ENCODE results near the gene HENMT1.

HENMT1 gene

DNA sequence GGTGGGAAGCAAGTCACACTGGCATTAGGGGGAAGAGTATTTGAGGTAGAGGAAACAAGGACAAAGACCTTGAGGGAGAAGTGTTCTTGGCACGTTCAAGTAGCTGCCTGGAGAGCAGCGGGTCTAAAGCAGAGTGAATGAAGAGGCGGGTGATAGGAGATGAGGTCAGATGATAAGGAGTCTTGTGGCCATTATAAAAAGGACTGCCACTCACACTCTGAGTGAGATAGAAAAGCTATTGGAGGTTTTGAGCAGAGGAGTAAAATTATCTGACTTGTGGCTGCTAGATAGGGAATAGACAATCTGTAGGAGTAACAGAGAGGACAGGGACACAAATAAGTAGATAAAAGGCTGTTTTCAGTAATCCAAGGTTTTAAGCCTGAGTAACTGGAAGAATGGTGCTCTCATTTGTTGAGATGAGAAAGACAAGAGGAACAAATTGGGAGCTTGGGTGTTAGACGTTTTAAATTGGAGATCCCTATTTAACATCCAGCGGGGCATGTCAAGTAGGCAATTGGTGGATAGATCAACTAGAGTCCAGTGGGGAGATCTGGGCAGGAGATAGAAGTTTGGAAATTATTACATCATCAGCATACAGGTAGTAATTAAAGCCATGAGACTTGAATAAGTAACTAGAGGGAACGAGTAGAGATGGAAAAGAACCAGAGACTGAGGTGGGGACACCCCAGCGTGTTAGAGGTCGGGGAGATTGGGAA is 43.7 kb downstream of the HENMT1 start:
- Mint-ChIP-seq H3K36me3 (peaks cover 3% of the 10 kb centered on the region), H3K9me3 (no peaks in the 10 kb centered on the region), H3K4me1 (peaks cover 7% of the 10 kb centered on the region), H3K4me3 (no peak overlapping the region), H3K27me3 (no peaks in the 10 kb centered on the region), H3K27ac (no peak overlapping the region)

DNA sequence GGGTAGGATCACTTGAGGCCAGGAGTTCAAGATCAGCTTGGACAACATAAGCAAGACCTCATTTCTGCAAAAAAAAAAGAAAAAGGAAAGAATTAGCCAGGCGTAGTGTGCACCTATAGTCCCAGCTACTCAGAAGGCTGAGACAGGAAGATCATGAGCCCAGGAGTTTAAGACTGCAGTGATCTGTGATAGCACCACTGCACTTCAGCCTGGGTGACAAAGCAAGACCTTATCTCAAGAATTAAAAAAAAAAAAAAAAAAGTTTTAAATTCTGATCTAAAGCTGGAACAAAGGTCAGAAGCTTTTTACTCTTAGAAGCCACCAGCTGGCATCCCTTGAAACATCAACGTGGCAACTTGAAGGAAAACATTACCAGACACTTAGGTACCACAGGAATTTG is 45.3 kb downstream of the HENMT1 start:
- Mint-ChIP-seq H3K9me3 (no peaks in the 10 kb centered on the region), H3K36me3 (no peaks in the 10 kb centered on the region), H3K4me1 (no peaks in the 10 kb centered on the region), H3K27me3 (no peaks in the 10 kb centered on the region), H3K4me3 (no peak overlapping the region), H3K27ac (no peak overlapping the region)

DNA sequence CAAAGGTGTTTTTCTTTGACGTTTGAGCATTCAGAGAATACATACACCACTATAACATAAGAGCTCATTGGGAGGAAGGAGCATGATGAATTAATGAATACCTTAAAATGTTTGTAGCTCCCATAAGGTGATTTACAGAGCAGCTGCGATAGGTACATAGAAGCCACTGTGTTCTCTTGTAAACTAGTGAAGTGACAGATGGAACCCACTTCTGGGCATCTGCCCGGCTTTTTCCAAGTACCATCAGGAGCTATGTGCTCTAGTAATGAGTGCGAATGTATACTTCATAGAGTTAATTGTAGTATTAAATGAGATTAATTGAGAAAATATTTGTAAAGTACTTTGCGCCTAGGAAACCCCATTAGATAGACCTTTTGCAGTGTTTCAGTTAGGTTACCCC is 48.4 kb downstream of the HENMT1 start:
- Mint-ChIP-seq H3K27ac (no peak overlapping the region), H3K27me3 (no peaks in the 10 kb centered on the region), H3K9me3 (no peaks in the 10 kb centered on the region), H3K36me3 (peaks cover 6% of the 10 kb centered on the region), H3K4me3 (no peak overlapping the region), H3K4me1 (no peaks in the 10 kb centered on the region)

DNA sequence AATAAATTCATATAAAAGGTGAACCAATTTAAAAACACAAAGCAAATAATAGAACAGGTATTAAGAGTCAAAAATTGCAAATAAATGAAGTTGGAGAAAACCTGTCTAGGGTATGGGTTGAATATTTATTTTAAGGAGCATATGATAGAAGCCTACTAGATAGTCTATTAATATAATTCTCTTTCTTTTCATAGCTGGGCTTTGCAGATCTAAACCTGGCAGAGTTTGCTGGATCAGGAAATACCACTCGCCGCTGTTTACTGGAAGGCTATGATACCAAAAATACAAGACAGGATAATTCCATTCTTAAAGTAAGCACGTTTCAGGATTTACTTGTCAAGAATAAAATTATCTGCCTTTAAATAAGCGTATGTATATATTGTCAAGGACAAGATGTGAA is 48.9 kb downstream of the HENMT1 start:
- H3K4me1 Mint-ChIP-seq: no peaks in the 10 kb centered on the region
- H3K27me3 Mint-ChIP-seq: no peaks in the 10 kb centered on the region
- H3K4me3 Mint-ChIP-seq: no peak overlapping the region
- no peaks in the 10 kb centered on the region for H3K9me3 Mint-ChIP-seq
- peaks cover 6% of the 10 kb centered on the region for H3K36me3 Mint-ChIP-seq
- no peak overlapping the region for H3K27ac Mint-ChIP-seq

DNA sequence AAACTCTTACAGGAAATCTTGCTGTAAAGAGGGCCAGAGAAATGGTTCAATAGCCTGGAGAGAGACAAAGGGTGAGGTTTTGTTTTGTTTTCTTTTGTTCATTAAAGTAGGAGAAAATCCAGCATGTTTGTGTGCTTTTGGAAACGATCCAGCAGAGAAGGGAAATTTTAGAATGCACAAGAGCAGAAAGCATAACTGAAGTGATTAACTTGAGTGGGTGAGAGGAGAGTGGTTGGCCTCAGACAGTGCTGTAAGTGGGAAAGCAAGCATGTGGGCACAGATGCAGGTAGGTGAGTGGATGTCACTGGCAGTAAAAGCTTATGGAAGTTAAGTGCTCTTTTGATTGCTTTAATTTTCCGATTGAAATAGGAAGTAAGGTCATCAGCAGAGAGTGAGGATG is 50.8 kb downstream of the HENMT1 start:
- no peaks in the 10 kb centered on the region for H3K4me1 Mint-ChIP-seq
- no peak overlapping the region for H3K27ac Mint-ChIP-seq
- H3K9me3 Mint-ChIP-seq: no peaks in the 10 kb centered on the region
- no peak overlapping the region for H3K4me3 Mint-ChIP-seq
- H3K36me3 Mint-ChIP-seq: peaks cover 6% of the 10 kb centered on the region
- no peaks in the 10 kb centered on the region for H3K27me3 Mint-ChIP-seq

DNA sequence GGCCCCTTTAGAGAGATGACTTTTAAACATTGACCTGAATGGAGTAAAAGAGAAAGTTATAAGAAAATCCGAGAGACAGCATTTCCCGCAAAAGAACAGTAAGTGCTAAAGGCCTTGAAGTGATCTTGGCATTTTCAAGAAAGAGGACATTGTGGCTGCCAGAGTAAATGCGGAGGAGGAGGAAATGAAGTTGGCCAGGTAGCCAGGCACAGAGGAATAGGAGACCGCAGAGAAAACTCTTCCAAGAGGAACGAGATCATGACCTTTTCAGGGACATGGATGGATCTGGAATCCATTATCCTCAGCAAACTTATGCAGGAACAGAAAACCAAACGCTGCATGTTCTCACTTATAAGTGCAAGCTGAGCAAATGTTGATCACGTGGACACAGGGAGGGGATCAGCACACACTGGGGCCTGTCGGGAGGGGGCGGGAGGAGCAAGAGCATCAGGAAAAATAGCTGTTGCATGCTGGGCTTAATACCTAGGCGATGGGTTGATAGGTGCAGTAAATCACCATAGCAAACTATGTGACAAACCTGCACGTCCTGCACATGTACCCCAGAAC is 51.3 kb downstream of the HENMT1 start:
- no peaks in the 10 kb centered on the region for H3K4me1 Mint-ChIP-seq
- H3K4me3 Mint-ChIP-seq: no peak overlapping the region
- no peak overlapping the region for H3K27ac Mint-ChIP-seq
- H3K27me3 Mint-ChIP-seq: no peaks in the 10 kb centered on the region
- H3K9me3 Mint-ChIP-seq: no peaks in the 10 kb centered on the region
- H3K36me3 Mint-ChIP-seq: peaks cover 6% of the 10 kb centered on the region

DNA sequence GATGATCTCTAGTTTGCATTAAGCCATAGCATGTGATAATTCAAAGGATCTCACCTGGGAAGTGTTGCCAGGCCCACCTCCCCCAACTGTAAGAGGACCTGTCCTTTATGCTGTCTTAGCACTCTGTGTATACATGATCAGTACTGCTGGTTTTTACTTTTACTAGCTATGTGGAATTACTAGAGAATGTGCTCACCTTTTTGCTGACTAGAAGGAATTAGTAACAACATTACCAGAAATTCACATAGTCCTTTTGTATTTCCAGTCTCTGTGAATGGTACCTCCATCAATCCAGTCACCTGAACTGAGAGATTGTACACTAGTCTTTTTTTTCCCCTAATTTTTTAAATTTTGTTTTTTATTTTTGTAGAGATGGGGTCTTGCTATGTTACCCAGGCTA is 54.4 kb downstream of the HENMT1 start:
- Mint-ChIP-seq H3K9me3 (no peaks in the 10 kb centered on the region), H3K4me3 (no peak overlapping the region), H3K27ac (no peak overlapping the region), H3K36me3 (peaks cover 6% of the 10 kb centered on the region), H3K4me1 (no peaks in the 10 kb centered on the region), H3K27me3 (no peaks in the 10 kb centered on the region)

DNA sequence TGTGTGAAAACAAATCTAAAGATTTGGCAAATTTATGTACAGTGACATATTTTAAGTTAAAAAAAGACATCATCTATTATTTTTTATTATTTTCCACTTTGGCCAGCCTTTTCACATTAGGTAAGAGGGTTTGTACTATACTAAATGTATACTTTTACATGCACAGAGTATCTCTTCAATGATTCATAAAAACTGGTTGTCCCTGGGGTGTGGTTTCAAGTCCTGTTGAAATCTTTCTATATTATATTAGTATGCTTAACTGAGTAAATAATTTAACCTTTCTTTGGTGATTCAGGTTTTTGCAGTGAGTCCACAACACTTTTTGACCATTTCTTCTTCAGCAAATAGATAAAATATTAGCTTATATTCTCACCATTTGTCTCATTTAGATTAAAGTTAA is 55.3 kb downstream of the HENMT1 start:
- Mint-ChIP-seq H3K27ac (no peak overlapping the region), H3K4me3 (no peak overlapping the region), H3K36me3 (peaks cover 6% of the 10 kb centered on the region), H3K4me1 (no peaks in the 10 kb centered on the region), H3K27me3 (no peaks in the 10 kb centered on the region), H3K9me3 (no peaks in the 10 kb centered on the region)

DNA sequence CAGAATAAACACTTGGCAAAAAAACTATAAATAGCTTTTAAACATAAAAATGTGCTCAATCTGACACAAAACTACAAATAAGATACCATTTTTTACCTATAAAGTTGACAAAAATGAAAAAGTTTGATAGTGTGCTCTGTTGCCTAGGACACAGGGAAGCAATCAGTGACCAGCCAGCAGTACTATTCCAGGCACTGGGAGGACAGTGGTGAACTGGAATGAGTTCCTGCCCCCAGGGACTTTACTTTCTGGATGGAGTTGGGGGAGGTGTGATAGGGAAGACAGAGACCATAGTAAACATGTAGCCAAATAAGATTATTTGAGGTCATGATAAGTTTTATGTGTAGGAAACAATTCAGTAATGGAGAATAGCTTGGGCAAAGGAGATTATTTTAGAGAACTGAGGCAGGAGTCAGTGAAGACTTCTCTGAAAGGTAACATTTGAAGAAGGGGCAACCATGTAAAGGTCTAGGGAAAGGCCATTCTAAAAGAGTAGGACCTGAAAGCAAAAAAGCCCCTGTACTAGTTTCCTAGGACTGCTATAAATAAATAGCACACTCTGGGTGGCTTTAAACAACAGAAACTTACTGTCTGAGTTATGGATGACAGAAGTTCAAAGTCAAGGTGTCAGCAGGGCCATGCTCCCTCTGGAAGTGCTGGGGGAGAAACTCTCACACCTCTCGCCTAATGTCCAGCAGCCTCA is 59.0 kb downstream of the HENMT1 start:
- Mint-ChIP-seq H3K9me3 (no peaks in the 10 kb centered on the region), H3K27ac (no peak overlapping the region), H3K27me3 (no peaks in the 10 kb centered on the region), H3K4me1 (no peaks in the 10 kb centered on the region), H3K4me3 (no peak overlapping the region), H3K36me3 (no peaks in the 10 kb centered on the region)

DNA sequence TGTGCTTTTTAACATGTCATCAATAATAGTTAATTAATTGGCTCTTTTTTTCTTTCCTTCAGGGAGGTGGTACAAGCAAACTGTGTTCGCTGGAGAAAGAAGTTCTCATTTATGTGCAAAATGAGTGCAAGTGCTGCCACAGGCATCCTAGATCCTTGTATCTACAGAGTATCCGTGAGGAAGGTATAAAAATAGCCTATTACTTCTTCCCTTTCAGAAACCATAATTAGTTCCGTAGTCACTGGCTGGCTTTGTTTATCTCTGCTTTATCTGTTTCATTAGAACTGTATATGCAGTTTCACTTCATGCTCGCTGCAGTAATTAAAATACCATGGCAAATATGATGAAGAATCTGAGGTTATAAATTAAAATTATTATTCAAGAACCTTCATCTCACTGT is 60.4 kb downstream of the HENMT1 start:
- Mint-ChIP-seq H3K36me3 (peaks cover 2% of the 10 kb centered on the region), H3K4me3 (no peak overlapping the region), H3K27ac (no peak overlapping the region), H3K4me1 (peaks cover 5% of the 10 kb centered on the region), H3K27me3 (no peaks in the 10 kb centered on the region), H3K9me3 (no peaks in the 10 kb centered on the region)

DNA sequence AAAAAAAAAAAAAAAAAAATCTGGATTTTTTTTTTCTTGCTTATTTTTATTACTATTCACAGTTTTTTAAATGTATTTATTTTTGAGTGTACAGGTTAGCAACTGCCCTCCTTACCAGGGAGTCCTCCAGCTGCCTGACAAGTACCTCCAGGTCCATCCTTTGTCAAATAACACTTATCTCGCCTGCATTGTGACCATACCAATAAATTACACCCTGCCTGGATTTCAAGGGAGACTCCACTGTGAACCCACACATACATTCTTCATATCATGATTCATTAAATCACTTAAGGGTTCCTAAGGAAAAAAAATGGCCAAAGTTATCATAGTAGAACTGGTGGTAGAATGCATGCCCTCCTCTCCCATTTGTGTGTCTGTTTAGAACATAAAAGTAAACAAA is 62.6 kb downstream of the HENMT1 start:
- H3K4me3 Mint-ChIP-seq: no peak overlapping the region
- H3K27me3 Mint-ChIP-seq: no peaks in the 10 kb centered on the region
- no peaks in the 10 kb centered on the region for H3K9me3 Mint-ChIP-seq
- H3K36me3 Mint-ChIP-seq: peaks cover 2% of the 10 kb centered on the region
- H3K4me1 Mint-ChIP-seq: peaks cover 5% of the 10 kb centered on the region
- H3K27ac Mint-ChIP-seq: no peak overlapping the region
